Coronary artery (tissue), 2 donors: ENCODE data around the gene CHRND.
"Not testable (repeated sequence)": the region's sequence is repeated elsewhere in the genome, so short reads cannot be mapped to it uniquely, and the experiment has no call there.

Experiments used
- DNase-seq: peaks from one replicate; pipeline ENCODE4 v3.0.0-alpha.2; 2017; ENCODE audit warnings: low spot score
- H3K27ac ChIP-seq, 2 donors: fragments of 200-600 bp; sonication (generic); one replicate each; pipeline ENCODE4 v1.5.1; 2016 to 2019
- H3K4me3 ChIP-seq: fragments of 200-600 bp; sonication (generic); 2 replicates; pipeline ENCODE4 v1.5.1; 2016; ENCODE audit warnings: mild to moderate bottlenecking, moderate library complexity
- TF ChIP-seq, protein P1 (sequence below): fragments of 200-600 bp; sonication (generic); IDR thresholded peaks from one replicate; pipeline ENCODE4 v1.5.1; 2019; ENCODE audit warnings: antibody characterized with exemption

The CHRND gene

GRCh38 chr2:232563580-232563979 is 37.6 kb downstream of the CHRND start:
- no peak overlapping the region for H3K27ac ChIP-seq
- H3K4me3 ChIP-seq = no peak overlapping the region
- TF ChIP-seq, protein P1, sequence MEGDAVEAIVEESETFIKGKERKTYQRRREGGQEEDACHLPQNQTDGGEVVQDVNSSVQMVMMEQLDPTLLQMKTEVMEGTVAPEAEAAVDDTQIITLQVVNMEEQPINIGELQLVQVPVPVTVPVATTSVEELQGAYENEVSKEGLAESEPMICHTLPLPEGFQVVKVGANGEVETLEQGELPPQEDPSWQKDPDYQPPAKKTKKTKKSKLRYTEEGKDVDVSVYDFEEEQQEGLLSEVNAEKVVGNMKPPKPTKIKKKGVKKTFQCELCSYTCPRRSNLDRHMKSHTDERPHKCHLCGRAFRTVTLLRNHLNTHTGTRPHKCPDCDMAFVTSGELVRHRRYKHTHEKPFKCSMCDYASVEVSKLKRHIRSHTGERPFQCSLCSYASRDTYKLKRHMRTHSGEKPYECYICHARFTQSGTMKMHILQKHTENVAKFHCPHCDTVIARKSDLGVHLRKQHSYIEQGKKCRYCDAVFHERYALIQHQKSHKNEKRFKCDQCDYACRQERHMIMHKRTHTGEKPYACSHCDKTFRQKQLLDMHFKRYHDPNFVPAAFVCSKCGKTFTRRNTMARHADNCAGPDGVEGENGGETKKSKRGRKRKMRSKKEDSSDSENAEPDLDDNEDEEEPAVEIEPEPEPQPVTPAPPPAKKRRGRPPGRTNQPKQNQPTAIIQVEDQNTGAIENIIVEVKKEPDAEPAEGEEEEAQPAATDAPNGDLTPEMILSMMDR = no peak
- no peak for DNase-seq

- TF ChIP-seq, protein P1 = no peak
- no peak for DNase-seq
- no peak overlapping the region for H3K4me3 ChIP-seq
- H3K27ac ChIP-seq = no peak overlapping the region
Measured at GRCh38 chr2:232567721-232568120, 41.8 kb downstream of the CHRND start.

GRCh38 chr2:232568161-232568560 is 42.2 kb downstream of the CHRND start:
- Histone ChIP-seq H3K4me3 (no peak overlapping the region), H3K27ac (no peak overlapping the region)
- TF ChIP-seq, protein P1 = no peak
- no peak for DNase-seq

DNA sequence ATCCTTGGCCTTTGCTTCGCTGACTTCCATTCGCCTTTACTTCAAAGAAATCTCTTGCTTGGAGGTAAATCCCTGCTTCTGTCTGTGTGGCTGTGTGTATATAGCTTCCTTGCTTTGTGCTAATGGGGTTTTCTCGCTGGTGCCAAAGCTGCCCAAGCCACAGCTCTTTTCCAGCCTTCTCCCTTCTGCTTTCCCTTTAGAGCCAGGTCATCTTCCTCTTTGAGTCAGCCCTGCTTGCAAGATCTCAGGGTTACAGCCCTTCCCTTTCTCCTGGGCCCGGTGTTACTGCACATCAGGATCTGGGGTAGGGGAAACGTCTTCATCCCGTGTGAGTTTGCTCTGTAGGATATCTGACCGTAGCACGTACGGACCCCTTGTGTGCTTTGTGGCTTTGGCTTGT is 43.6 kb downstream of the CHRND start:
- no peak overlapping the region for H3K27ac ChIP-seq
- TF ChIP-seq, protein P1 = no peak
- H3K4me3 ChIP-seq = no peak overlapping the region
- no peak for DNase-seq

DNA sequence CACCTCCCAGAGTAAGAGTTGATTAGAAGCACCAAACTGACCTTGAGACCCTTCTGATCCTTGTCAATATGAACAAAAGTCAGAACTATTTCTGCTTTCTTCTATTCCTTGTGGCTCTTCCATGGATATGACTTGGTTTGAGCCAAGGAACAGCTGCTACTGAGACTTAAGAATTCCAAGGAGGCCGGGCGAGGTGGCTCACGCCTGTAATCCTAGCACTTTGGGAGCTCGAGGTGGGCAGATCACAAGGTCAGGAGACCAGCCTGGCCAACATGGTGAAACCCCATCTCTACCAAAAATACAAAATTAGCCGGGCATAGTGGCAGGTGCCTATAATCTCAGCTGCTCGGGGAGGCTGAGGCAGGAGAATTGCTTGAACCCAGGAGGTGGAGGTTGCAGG is 44.5 kb downstream of the CHRND start:
- H3K4me3 ChIP-seq, H3K27ac ChIP-seq, DNase-seq: not testable (repeated sequence)

DNA sequence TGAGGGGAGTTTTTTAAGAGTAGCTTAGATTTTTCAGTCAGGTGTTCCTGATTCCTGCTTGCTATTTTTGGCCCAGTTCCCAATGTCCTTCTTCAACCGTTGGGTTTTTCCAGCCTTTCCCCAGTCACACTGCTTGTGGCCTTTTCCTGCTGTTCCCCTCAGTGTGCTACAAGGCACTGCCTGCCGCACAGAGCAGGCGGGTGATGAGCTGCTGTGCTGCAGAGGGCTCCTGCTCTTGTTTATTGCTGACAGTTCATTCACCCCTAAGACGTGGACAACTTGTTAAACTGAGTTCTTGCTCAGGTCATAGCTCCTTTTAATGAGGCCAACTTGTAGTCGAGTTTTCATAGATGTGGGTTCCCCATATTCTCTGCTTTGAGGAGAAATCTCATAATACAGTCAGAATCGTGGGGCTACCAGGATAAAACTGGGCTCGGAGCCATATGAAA is 45.1 kb downstream of the CHRND start:
- TF ChIP-seq, protein P1 = no peak
- H3K27ac ChIP-seq = no peak overlapping the region

DNA sequence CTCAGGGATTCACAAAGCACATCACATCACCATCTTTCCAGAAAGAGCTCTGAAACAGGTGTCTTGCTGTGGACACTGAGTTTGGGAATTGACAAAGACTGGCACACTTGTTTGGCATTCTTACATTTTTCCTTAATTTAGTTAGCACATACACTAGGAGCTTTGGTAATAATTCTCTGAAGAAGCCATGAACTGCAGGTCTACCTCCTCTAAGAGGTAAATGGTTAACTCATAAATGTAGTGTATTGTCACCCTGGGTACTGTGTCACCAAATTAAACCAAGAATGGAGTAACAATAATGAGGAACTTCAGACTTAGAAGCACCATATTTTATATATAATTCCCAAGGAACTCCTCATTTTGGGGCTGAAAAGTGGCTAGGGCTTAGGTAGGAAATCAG is 47.1 kb downstream of the CHRND start:
- DNase-seq = no peak
- TF ChIP-seq, protein P1 = no peak
- H3K4me3 ChIP-seq = no peak overlapping the region
- no peak overlapping the region for H3K27ac ChIP-seq

More for the DNA sequence above, 45.1 kb downstream of the CHRND start:
- no peak for DNase-seq
- no peak overlapping the region for H3K4me3 ChIP-seq
